CD4-positive, alpha-beta T cell (primary cell): Measurements from ENCODE around the gene NAA15. TPM values are rescaled to one million over a fixed set of nuclear protein-coding genes. Genes with fewer than 3 reads are reported as not detected.

Source experiments
- ATAC-seq: fragments of 200-7000 bp; cut with Tn5 transposase; one replicate; pipeline ENCODE4 v1.10.0; 2022; ENCODE audit warnings: mild to moderate bottlenecking; ENCODE audit not compliant: poor library complexity
- CTCF ChIA-PET: fragments of 350-600 bp; sonication (Branson Sonifier 250); formaldehyde crosslinking; loops from one replicate; lab custom pipeline; 2021; ENCODE audit warnings: antibody characterized with exemption, inconsistent platforms; lab: Charles Lee
- POLR2A ChIA-PET: fragments of 350-600 bp; sonication (Branson Sonifier 250); formaldehyde crosslinking; loops from one replicate; lab custom pipeline; 2021; ENCODE audit warnings: antibody characterized with exemption, inconsistent platforms; lab: Charles Lee
- DNase-seq, 14 experiments: peaks; one replicate each; pipeline ENCODE4 v3.0.0-alpha.2; 2013 to 2020; ENCODE audit warnings: mixed read lengths in 2 of 14
- H3K27ac ChIP-seq, 2 donors: one replicate each; pipeline versions ENCODE4 v1.5.1 to v1.7.0; 2013; ENCODE audit warnings: low read length in 2 of 2, low read depth in 1 of 2, mild to moderate bottlenecking in 1 of 2
- H3K27me3 ChIP-seq, 2 experiments: 1 replicate in 1 of 2; 2 replicates in 1 of 2; pipeline versions ENCODE4 v1.6.1 to v1.7.0; 2013; ENCODE audit warnings: low read length in 2 of 2, control low read depth in 1 of 2, mild to moderate bottlenecking in 1 of 2, moderate library complexity in 1 of 2; ENCODE audit not compliant: insufficient read depth in 2 of 2, control insufficient read depth in 1 of 2
- H3K36me3 ChIP-seq: one replicate; pipeline ENCODE4 v1.6.1; 2013; ENCODE audit warnings: low read length, control low read depth; ENCODE audit not compliant: insufficient read depth
- H3K4me1 ChIP-seq: one replicate; pipeline ENCODE4 v1.6.1; 2013; ENCODE audit warnings: low read length, control low read depth; ENCODE audit not compliant: insufficient read depth
- H3K4me3 ChIP-seq: one replicate; pipeline ENCODE4 v1.5.1; 2013; ENCODE audit warnings: mild to moderate bottlenecking, low read length, moderate library complexity
- H3K9me3 ChIP-seq, 2 experiments: 1 replicate in 1 of 2; 2 replicates in 1 of 2; pipeline versions ENCODE4 v1.6.1 to v1.7.0; 2013; ENCODE audit warnings: low read length in 2 of 2, mild to moderate bottlenecking in 2 of 2, control low read depth in 1 of 2, moderate library complexity in 1 of 2; ENCODE audit not compliant: control insufficient read depth in 1 of 2, insufficient read depth in 1 of 2
- H3K27ac Mint-ChIP-seq: one replicate; pipeline ENCODE4 v1.8.0; 2020; ENCODE audit warnings: mixed read lengths
- H3K27me3 Mint-ChIP-seq: one replicate; pipeline ENCODE4 v1.8.0; 2021; ENCODE audit warnings: mixed read lengths
- H3K36me3 Mint-ChIP-seq: one replicate; pipeline ENCODE4 v1.8.0; 2021; ENCODE audit warnings: low read depth, mixed read lengths
- H3K4me1 Mint-ChIP-seq: one replicate; pipeline ENCODE4 v1.8.0; 2021; ENCODE audit warnings: low read depth, mixed read lengths
- H3K4me3 Mint-ChIP-seq: one replicate; pipeline ENCODE4 v1.8.0; 2020; ENCODE audit warnings: mild to moderate bottlenecking, mixed read lengths
- H3K9me3 Mint-ChIP-seq: one replicate; pipeline ENCODE4 v1.8.0; 2020; ENCODE audit warnings: mixed read lengths
- intact Hi-C, 2 experiments: fragments of 100-400 bp; cut with DNase I in 1 of 2; cut with micrococcal nuclease in 1 of 2; formaldehyde crosslinking; loops; one replicate each; pipeline versions ENCODE4 v1.15.1 to v1.9.0; 2023 to 2025; cut with DNase I, micrococcal nuclease
- total RNA-seq, 174 experiments: library from RNA in 2 of 174; stranded (reverse) in 2 of 174; gene quantifications; one replicate each; pipeline ENCODE4 v1.2.3 and lab custom pipeline; 2021 to 2026
- TF ChIP-seq, protein P1 (sequence below): fragments of 200-600 bp; IDR thresholded peaks from one replicate; pipeline ENCODE4 v1.8.0; 2022; ENCODE audit warnings: antibody characterized with exemption, mild to moderate bottlenecking

Gene NAA15
- total RNA-seq, 2 experiments from 2014 or later: 54.2 to 57.1 TPM

DNA sequence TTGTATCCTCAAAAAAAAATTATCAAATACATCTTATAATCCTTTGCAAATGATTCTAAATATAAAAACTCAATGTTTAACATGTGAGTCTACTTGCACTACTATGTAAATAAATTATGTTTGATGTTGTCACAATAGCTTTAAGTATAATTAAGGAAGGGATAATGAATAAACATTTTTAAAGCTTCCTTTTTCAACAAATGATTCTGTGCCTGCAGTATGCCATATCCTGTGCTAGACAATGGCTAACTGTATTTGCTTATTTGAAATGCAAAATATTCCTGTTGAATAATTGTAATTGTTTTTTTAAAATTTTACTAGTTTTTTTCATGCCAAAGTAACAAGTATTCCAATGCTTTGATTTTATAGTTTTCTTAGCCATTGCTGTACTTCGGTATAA is 60.0 kb downstream of the NAA15 start:
- Mint-ChIP-seq H3K27ac (no peak overlapping the region), H3K27me3 (no peaks in the 10 kb centered on the region), H3K9me3 (no peaks in the 10 kb centered on the region), H3K4me3 (no peak overlapping the region), H3K36me3 (peaks cover 87% of the 10 kb centered on the region), H3K4me1 (no peaks in the 10 kb centered on the region)
- Histone ChIP-seq H3K4me1 (no peaks in the 10 kb centered on the region), H3K27ac (no peak overlapping the region), H3K36me3 (peaks cover 79% of the 10 kb centered on the region), H3K27me3 (no peaks in the 10 kb centered on the region), H3K4me3 (no peak overlapping the region), H3K9me3 (no peaks in the 10 kb centered on the region)
- ChIA-PET POLR2A (no interaction called here), CTCF (no interaction called here)
- DNase-seq (no peak), ATAC-seq (no peak)
- TF ChIP-seq, protein P1, sequence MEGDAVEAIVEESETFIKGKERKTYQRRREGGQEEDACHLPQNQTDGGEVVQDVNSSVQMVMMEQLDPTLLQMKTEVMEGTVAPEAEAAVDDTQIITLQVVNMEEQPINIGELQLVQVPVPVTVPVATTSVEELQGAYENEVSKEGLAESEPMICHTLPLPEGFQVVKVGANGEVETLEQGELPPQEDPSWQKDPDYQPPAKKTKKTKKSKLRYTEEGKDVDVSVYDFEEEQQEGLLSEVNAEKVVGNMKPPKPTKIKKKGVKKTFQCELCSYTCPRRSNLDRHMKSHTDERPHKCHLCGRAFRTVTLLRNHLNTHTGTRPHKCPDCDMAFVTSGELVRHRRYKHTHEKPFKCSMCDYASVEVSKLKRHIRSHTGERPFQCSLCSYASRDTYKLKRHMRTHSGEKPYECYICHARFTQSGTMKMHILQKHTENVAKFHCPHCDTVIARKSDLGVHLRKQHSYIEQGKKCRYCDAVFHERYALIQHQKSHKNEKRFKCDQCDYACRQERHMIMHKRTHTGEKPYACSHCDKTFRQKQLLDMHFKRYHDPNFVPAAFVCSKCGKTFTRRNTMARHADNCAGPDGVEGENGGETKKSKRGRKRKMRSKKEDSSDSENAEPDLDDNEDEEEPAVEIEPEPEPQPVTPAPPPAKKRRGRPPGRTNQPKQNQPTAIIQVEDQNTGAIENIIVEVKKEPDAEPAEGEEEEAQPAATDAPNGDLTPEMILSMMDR: no peak
- intact Hi-C loops: no loop called here

DNA sequence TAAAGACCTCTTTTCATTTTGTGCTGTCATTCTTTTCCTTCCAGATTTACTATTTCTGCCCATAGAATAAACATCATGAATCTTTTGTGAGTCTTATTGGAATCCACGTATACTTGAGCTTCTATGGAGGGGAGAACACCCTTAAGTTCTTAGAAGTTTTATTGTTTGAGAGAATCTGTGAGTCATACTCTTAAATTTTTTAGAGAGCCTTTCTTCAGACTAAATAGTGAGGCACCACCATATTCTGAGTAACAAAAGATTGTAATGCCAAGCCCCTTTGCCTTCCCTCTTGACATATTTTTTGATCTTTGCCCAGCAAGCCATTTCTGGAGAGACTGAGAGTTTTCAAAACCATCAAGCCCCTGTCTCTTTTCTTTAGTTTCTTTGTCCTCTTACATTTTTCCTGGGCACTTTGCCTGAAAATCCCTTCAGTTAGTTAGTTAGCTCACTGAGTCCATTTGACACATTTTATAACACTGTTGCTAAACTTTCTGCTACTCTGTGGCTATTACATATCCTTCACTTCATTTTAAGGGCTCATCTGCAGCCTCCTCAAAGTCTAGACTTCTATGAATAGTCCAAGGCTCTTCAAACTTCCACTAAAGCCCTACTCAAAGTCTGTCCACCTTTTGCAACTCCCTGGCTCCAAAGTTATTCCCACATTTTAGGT is 66.3 kb downstream of the NAA15 start:
- DNase-seq (no peak), ATAC-seq (no peak)
- Histone ChIP-seq H3K36me3 (peaks cover 77% of the 10 kb centered on the region), H3K27me3 (no peaks in the 10 kb centered on the region), H3K4me3 (no peak overlapping the region), H3K9me3 (no peaks in the 10 kb centered on the region), H3K4me1 (no peaks in the 10 kb centered on the region), H3K27ac (no peak overlapping the region)
- intact Hi-C loops: no loop called here
- Mint-ChIP-seq H3K27me3 (no peaks in the 10 kb centered on the region), H3K4me1 (peaks cover 4% of the 10 kb centered on the region), H3K4me3 (no peak overlapping the region), H3K27ac (peak overlapping the region; percentile 30), H3K36me3 (peaks cover 88% of the 10 kb centered on the region), H3K9me3 (no peaks in the 10 kb centered on the region)
- ChIA-PET POLR2A (no interaction called here), CTCF (no interaction called here)
- TF ChIP-seq, protein P1: no peak

DNA sequence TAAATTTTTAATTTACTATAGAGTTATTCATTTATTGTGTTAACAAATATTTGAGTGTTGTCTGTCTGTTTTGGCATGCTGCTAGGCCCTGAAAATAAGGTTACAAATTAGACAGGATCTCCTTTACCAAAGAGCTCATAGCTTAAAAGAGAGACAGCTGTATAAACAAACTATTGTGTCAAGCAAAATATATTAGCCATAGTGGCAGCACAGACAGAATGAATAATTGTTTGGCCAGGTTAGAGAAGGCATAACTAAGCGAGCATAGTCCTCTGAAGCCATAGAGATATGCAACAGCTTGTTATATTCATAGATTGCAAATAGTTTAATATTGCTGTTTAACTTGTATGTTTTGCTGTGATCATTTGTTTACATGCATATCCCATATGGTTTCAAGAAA is 67.7 kb downstream of the NAA15 start:
- Histone ChIP-seq H3K36me3 (peaks cover 78% of the 10 kb centered on the region), H3K27ac (no peak overlapping the region), H3K9me3 (no peaks in the 10 kb centered on the region), H3K4me1 (no peaks in the 10 kb centered on the region), H3K4me3 (no peak overlapping the region), H3K27me3 (no peaks in the 10 kb centered on the region)
- Mint-ChIP-seq H3K9me3 (no peaks in the 10 kb centered on the region), H3K27ac (no peak overlapping the region), H3K4me1 (peaks cover 4% of the 10 kb centered on the region), H3K36me3 (peaks cover 88% of the 10 kb centered on the region), H3K4me3 (no peak overlapping the region), H3K27me3 (no peaks in the 10 kb centered on the region)
- intact Hi-C loops: no loop called here
- POLR2A ChIA-PET: no interaction called here
- TF ChIP-seq, protein P1: no peak
- CTCF ChIA-PET: interaction anchor here (1.3 kb wide), 1 partner anchor 11 kb away, joined by 5 read pairs; no protein-coding TSS in a partner anchor
- ATAC-seq (no peak), DNase-seq (no peak)
